Measurements from ENCODE around the gene LRP11.
"Not testable (repeated sequence)": the region's sequence is repeated elsewhere in the genome, so short reads cannot be mapped to it uniquely, and the experiment has no call there.

The LRP11 gene

DNA sequence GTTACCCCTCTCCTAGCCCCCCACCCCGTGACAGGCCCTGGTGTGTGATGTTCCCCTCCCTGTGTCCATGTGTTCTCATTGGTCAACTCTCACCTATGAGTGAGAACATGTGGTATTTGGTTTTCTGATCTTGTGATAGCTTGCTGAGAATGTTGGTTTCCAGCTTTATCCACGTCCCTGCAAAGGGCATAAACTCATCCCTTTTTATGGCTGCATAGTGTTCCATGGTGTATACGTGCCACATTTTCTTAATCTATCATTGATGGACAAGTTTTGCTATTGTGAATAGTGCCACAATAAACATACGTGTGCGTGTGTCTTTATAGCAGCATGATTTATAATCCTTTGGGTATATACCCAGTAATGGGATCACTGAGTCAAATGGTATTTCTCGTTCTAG, 27.7 kb upstream of the LRP11 start:
- H3K4me1 ChIP-seq (ENCODE audit: control insufficient read depth, insufficient read depth, low read length); H3K36me3 ChIP-seq (ENCODE audit: control insufficient read depth in 2 of 2, insufficient read depth in 1 of 2, low read length in 2 of 2); H3K27ac ChIP-seq (ENCODE audit: extremely low read depth, low read depth, low read length); H3K4me3 ChIP-seq (ENCODE audit: low read depth, low read length); POLR2A ChIA-PET; H3K9me3 ChIP-seq (ENCODE audit: control insufficient read depth, insufficient read depth, low read depth, low read length): not testable (repeated sequence)
- TF ChIP-seq ZNF146 (tag by site-specific recombination; IDR thresholded peaks at IDR 0.05): peak; percentile 78
- CTCF ChIA-PET: interaction anchor here (0.7 to 1.5 kb wide), 2 partner anchors 14 to 272 kb away, joined by 4 read pairs; no protein-coding TSS in a partner anchor

DNA sequence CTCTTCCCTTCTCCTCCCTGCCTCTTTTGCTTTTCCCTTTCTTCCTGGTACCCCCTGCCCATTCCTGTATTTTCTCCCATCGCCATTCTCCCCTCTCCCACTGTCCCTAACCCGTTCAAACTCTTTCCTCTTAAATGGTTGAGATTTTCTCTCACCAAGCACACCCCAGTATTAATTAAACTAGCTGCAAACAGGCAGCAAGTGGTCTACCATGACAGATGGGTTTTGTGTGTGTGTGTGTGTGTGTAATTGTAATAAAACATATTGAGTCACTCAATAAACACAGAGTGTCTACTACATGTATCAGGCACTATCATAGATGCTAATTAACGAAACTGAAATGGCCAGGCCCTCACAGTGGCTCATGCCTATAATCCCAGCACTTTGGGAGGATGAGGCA, 27.1 kb upstream of the LRP11 start:
- peaks cover 9% of the 10 kb centered on the region for H3K4me1 ChIP-seq (ENCODE audit: control insufficient read depth, insufficient read depth, low read length)
- TF ChIP-seq, protein P1, sequence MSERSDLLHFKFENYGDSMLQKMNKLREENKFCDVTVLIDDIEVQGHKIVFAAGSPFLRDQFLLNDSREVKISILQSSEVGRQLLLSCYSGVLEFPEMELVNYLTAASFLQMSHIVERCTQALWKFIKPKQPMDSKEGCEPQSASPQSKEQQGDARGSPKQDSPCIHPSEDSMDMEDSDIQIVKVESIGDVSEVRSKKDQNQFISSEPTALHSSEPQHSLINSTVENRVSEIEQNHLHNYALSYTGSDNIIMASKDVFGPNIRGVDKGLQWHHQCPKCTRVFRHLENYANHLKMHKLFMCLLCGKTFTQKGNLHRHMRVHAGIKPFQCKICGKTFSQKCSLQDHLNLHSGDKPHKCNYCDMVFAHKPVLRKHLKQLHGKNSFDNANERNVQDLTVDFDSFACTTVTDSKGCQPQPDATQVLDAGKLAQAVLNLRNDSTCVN (tag by site-specific recombination; optimal IDR thresholded peaks at IDR 0.05): no peak
- TF ChIP-seq SP2 (tag by site-specific recombination; IDR thresholded peaks at IDR 0.05): no peak
- TF ChIP-seq, protein P2, sequence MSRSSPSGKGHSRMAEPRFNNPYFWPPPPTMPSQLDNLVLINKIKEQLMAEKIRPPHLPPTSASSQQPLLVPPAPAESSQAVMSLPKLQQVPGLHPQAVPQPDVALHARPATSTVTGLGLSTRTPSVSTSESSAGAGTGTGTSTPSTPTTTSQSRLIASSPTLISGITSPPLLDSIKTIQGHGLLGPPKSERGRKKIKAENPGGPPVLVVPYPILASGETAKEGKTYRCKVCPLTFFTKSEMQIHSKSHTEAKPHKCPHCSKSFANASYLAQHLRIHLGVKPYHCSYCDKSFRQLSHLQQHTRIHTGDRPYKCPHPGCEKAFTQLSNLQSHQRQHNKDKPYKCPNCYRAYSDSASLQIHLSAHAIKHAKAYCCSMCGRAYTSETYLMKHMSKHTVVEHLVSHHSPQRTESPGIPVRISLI (tag by site-specific recombination; IDR thresholded peaks at IDR 0.05): no peak
- no peak for TF ChIP-seq GLIS1 (tag by site-specific recombination; IDR thresholded peaks at IDR 0.05)
- TF ChIP-seq ZNF707 (tag by site-specific recombination; IDR thresholded peaks at IDR 0.05): no peak
- TF ChIP-seq, protein P3, sequence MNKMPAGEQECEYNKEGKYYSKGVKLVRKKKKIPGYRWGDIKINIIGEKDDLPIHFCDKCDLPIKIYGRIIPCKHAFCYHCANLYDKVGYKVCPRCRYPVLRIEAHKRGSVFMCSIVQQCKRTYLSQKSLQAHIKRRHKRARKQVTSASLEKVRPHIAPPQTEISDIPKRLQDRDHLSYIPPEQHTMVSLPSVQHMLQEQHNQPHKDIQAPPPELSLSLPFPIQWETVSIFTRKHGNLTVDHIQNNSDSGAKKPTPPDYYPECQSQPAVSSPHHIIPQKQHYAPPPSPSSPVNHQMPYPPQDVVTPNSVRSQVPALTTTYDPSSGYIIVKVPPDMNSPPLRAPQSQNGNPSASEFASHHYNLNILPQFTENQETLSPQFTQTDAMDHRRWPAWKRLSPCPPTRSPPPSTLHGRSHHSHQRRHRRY (tag by site-specific recombination; IDR thresholded peaks at IDR 0.05): no peak
- no peak for TF ChIP-seq ZNF561 (tag by site-specific recombination; IDR thresholded peaks at IDR 0.05; ENCODE audit: borderline replicate concordance)
- TF ChIP-seq ZNF654 (tag by site-specific recombination; IDR thresholded peaks at IDR 0.05; ENCODE audit: low read depth): no peak
- TF ChIP-seq PRDM1 (tag by site-specific recombination; IDR thresholded peaks at IDR 0.05): peak; percentile 77
- TF ChIP-seq OSR2 (tag by site-specific recombination; IDR thresholded peaks at IDR 0.05): no peak
- TF ChIP-seq, protein P4, sequence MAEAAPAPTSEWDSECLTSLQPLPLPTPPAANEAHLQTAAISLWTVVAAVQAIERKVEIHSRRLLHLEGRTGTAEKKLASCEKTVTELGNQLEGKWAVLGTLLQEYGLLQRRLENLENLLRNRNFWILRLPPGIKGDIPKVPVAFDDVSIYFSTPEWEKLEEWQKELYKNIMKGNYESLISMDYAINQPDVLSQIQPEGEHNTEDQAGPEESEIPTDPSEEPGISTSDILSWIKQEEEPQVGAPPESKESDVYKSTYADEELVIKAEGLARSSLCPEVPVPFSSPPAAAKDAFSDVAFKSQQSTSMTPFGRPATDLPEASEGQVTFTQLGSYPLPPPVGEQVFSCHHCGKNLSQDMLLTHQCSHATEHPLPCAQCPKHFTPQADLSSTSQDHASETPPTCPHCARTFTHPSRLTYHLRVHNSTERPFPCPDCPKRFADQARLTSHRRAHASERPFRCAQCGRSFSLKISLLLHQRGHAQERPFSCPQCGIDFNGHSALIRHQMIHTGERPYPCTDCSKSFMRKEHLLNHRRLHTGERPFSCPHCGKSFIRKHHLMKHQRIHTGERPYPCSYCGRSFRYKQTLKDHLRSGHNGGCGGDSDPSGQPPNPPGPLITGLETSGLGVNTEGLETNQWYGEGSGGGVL (tag by site-specific recombination; IDR thresholded peaks at IDR 0.05): peak; percentile 10; the same call in 1 of the 2 replicates
- 0 out of 2 replicates have a peak, but pooled peaks have one; percentile 31 for TF ChIP-seq SP7 (tag by site-specific recombination; IDR thresholded peaks at IDR 0.05)
- TF ChIP-seq, protein P5, sequence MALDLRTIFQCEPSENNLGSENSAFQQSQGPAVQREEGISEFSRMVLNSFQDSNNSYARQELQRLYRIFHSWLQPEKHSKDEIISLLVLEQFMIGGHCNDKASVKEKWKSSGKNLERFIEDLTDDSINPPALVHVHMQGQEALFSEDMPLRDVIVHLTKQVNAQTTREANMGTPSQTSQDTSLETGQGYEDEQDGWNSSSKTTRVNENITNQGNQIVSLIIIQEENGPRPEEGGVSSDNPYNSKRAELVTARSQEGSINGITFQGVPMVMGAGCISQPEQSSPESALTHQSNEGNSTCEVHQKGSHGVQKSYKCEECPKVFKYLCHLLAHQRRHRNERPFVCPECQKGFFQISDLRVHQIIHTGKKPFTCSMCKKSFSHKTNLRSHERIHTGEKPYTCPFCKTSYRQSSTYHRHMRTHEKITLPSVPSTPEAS (tag by site-specific recombination; IDR thresholded peaks at IDR 0.05): peak; percentile 80
- peak; percentile 75 for TF ChIP-seq ZNF335 (tag by site-specific recombination; conservative IDR thresholded peaks at IDR 0.05)
- no peak for TF ChIP-seq ZNF174 (tag by site-specific recombination; IDR thresholded peaks at IDR 0.05)
- no peak overlapping the region for H3K27ac ChIP-seq (ENCODE audit: extremely low read depth, low read depth, low read length)
- POLR2A ChIA-PET: no interaction called here
- CTCF ChIA-PET: interaction anchor here (0.6 to 1.0 kb wide), 3 partner anchors 11 to 27 kb away, joined by 3 to 4 read pairs (median 4); no protein-coding TSS in a partner anchor
- no peaks in the 10 kb centered on the region for H3K9me3 ChIP-seq (ENCODE audit: control insufficient read depth, insufficient read depth, low read depth, low read length)
- H3K4me3 ChIP-seq (ENCODE audit: low read depth, low read length): no peak overlapping the region
- H3K36me3 ChIP-seq (ENCODE audit: control insufficient read depth in 2 of 2, insufficient read depth in 1 of 2, low read length in 2 of 2): no peaks in the 10 kb centered on the region

Measured in HEK293 (cell line).